Activated T-cell treated with anti-CD3 and anti-CD28 coated beads for 24 hours (primary cell): Measurements from ENCODE around the gene NUDT22.

Experiments used
- DNase-seq: peaks from one replicate; pipeline ENCODE4 v3.0.0-alpha.2; 2020; ENCODE audit warnings: low read depth

The NUDT22 gene

DNA sequence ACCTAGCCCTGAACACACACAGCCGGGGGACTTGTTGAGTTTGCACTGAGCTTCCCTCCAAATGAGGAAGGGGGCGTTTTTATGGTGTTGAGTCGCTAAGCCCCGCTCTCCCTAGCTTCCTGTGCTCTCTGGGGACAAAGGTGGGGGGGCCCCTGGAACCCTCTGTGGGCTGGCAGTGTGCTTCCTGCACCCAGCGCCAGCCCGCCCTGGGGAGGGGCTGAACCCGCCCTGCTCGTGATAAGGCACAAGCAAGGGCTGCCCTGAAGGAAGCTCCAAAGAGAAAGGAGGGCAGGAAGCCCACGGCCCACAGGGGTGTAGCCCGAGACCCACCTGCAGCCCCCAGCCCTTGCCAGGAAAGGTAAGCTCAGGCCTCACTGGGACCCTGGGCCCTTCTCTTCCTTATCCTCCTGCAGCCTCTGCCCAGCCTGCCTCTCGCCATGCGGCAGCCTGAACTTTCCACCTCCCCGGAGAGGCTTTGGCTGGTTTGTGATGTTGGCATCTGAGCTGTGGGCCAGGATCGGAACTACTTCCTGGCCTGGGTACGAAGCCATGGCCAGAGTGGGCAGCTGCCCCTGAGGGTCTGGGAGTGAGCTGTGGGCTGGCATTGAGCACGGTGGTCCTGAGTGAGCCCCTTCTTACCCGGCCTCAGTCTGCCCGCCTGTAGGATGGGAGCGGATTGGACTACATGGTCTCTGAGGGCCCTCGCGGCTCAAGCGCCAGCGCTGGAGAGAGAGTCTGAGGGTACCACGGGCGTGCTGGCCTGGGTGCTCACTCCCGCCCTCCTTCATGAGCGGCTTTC is 19.4 kb upstream of the NUDT22 start, which contains the start of gene FERMT3:
FERMT3 (plus strand) TSS at position 265 of the 799 bp plus-strand sequence. CDS start 644 bp downstream, outside the sequence.
- peak; percentile 72 for DNase-seq

DNA sequence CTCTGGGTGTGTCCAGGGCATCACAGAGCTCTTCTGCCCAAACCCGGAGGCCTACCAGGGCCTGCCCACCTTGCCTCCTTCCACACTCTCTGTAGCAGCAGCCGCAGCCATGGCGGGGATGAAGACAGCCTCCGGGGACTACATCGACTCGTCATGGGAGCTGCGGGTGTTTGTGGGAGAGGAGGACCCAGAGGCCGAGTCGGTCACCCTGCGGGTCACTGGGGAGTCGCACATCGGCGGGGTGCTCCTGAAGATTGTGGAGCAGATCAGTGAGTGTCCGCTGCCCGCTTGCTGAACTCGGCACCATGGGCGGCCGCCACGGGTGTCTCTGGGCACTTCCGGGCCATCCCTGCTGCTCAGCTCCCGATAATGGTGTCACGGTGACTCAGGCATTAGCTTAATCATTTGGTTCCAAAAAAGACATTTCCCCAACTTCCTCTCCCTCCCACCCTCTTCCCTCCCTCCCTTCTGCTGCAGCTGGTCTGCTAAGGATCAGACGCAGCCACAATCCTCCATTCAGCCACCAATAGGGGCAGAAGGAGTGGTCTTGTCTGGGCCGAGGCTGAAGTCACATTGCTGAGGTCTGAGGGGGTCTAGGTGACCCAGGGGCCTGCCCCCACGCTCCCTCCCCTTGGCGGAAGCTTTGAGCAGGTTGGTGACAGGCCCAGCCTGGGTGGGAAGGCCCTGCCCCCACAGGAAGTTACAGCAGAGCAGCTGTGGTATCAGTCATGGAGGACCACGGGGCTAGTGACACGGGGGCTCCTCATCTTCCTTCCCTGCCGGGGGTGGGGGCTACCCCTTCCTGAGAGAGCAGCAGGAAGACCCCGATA is 18.6 kb upstream of the NUDT22 start:
- DNase-seq: peak; percentile 75

GRCh38 chr11:64208086-64208795 is 17.8 kb upstream of the NUDT22 start:
- no peak for DNase-seq

DNA sequence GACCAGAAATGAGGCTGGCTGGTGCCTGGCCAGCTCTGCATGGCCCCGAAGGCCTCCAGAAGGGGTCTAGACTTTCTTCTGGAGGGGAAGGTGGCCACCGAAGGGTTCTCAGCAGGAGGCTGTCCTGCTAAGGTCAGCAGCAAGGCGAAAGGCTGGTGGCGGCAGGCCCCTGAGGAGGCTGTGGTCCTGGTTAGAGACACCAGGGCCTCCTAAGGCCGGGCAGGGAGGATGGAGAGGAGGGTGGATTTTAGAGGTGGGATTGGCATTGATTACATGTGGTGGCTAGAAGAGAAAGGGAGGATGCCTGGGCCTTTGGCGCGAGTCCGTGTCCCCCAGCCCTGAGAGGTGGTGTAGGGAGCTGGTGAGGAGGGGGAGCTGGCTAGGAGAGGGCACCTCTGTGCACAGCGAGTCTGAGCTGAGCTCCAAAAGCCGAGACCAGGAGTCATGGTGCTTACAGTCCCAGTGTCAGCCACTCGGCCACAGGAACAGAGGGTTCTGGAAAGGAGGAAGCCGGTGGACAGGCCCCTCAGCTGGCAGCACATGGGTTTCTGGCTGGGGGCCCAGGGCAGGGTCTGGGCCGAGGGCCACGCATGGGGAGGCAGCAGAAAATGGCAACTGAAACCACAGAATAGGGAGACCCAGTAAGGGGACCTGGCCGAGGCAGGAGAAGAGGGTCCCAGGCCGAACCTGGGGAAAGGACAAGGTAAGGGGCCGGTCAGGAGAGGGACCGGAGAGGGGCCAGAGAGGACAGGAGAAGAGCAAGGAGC is 17.1 kb upstream of the NUDT22 start:
- no peak for DNase-seq

- no peak for DNase-seq
These were observed 16.6 kb upstream of the NUDT22 start for GRCh38 chr11:64209563-64209843.

DNA sequence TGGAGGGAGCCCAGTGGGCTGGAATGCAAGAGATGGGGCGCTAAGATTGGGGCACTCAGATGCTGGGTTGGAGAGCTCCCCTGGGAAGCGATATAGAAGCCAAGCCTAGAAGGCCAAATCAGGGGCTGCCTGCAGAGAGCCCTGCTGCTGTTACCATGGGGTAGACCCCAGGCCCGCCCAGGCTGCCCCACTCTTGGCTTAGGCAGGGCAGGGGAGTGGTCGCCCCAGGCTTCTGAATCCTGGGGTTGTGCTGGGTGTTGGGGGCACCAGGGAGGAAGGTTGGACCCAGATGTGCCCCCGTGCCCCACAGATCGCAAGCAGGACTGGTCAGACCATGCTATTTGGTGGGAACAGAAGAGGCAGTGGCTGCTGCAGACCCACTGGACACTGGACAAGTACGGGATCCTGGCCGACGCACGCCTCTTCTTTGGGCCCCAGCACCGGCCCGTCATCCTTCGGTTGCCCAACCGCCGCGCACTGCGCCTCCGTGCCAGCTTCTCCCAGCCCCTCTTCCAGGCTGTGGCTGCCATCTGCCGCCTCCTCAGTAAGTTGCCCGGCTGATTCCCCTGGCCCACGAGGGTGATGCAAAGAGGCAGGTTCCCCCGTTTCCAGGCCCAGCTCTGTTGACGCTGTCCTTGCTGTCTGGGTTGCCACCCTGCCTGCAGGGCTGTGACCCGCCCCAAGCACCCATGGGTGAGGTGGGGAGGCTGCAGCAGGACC is 15.6 kb upstream of the NUDT22 start:
- no peak for DNase-seq

DNA sequence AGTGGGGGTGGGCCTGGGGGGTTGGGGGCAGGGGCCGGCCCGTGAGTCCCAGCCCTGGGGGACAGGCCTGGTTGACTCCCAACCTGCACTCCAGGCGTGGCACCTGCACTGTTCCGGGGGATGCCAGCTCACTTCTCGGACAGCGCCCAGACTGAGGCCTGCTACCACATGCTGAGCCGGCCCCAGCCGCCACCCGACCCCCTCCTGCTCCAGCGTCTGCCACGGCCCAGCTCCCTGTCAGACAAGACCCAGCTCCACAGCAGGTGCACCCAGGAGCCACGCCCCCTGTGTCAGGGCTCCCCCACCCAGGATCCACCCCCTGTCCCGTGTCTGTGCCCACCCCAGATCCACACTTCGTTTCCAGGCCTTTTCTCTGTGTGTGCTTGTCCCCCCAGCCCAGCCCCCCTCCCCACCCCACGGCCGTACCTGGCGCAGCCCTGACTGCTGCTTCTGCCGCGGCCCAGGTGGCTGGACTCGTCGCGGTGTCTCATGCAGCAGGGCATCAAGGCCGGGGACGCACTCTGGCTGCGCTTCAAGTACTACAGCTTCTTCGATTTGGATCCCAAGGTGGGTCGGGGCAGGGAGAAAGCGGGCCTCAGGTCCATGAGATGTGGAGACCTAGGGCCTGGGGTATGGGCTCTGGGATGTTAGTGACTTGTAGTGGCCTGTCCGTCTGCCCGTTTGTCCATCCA is 14.7 kb upstream of the NUDT22 start:
- DNase-seq: no peak

DNA sequence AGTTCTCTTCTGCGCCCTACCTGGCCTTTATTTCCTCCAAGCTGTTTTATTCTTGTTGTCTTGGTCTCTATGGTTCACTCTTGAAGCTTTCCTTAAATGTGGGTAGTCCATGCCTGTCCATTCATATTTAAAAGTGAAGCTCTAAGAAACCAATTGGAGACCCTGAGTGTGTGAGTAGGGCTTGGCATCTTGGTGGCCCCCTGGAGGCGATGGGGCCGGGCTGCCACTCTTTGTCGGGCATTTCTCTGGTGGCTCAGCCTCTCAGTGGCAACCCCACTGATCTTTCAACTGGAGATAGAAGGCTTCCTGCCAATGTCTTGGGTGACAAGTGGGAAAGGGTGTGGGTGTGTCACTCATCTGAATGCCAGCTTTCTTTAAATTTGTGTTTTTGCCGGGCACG is 9.2 kb upstream of the NUDT22 start:
- no peak for DNase-seq

GRCh38 chr11:64218628-64219353 is 7.3 kb upstream of the NUDT22 start:
- no peak for DNase-seq

GRCh38 chr11:64219354-64219684 is 6.8 kb upstream of the NUDT22 start:
- no peak for DNase-seq

GRCh38 chr11:64219755-64220154 is 6.3 kb upstream of the NUDT22 start:
- no peak for DNase-seq

DNA sequence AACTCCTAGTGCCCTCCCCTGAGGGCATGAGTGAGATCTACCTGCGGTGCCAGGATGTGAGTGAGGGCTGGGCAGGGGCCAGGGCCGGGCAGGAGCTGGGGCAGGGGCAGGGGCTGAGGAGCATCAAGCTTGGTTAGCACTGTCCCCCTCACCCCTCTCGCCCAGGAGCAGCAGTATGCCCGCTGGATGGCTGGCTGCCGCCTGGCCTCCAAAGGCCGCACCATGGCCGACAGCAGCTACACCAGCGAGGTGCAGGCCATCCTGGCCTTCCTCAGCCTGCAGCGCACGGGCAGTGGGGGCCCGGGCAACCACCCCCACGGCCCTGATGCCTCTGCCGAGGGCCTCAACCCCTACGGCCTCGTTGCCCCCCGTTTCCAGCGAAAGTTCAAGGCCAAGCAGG is 5.8 kb upstream of the NUDT22 start:
- DNase-seq: no peak

- DNase-seq: no peak
These were observed 5.3 kb upstream of the NUDT22 start for GRCh38 chr11:64220798-64221197.

- no peak for DNase-seq
These were observed 3.4 kb upstream of the NUDT22 start for GRCh38 chr11:64222651-64223000.

DNA sequence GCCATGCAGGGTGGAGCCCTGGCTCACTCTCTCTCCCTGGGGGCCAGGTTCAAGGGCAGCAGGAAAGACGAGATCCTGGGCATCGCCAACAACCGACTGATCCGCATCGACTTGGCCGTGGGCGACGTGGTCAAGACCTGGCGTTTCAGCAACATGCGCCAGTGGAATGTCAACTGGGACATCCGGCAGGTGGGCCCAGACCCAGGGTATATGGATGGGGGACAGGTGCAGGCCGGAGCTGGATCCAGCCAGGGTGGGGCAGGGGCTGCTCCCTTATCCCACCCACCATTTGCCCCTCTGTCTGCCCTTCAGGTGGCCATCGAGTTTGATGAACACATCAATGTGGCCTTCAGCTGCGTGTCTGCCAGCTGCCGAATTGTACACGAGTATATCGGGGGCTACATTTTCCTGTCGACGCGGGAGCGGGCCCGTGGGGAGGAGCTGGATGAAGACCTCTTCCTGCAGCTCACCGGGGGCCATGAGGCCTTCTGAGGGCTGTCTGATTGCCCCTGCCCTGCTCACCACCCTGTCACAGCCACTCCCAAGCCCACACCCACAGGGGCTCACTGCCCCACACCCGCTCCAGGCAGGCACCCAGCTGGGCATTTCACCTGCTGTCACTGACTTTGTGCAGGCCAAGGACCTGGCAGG is 2.9 kb upstream of the NUDT22 start:
- no peak for DNase-seq

DNA sequence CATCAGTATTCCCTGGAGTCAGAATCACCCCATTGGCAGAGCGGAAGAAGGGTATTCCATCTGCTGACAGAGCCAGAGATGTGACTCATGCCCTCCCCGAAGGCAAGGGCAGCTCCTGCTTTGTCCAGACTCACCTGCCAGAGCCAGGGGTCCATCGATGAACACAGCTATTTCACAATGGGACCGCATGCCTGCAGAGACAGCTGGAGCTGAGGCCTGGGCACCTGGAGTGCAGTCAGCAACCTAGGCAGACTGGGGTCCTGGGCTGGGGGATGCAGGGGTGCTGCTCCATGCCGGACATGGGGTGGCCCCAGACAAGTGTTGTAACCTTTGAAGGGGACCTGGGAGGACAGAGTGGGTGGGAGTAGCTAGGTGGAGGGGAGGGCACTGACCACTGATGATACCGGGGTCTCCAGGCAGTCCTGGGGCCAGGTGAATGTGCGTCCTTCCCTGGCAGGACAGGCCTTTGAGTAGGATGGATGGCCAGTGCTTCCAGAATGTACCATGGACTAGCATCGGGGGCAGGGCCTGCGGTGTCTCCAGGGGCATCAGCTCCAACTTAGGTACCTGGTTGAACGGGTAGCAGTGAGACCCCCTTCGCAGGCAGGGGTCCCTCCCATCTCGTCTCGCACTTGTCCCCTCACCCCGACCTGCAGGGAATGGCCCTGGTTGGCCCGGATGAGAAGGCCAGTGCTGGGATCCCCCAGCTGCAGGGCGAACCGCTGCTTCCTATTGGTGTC is 1.8 kb upstream of the NUDT22 start:
- DNase-seq: no peak

- DNase-seq: no peak
These were observed 1.0 kb upstream of the NUDT22 start for GRCh38 chr11:64224891-64225607.

- DNase-seq: no peak
These were observed 505 bp downstream of the NUDT22 start for GRCh38 chr11:64226507-64227051.
